HepG2 (cell line): ENCODE measurements around the gene ASB7. TPM values are rescaled to one million over a fixed set of nuclear protein-coding genes. Genes with fewer than 3 reads are reported as not detected.
"Not testable (repeated sequence)": the region's sequence is repeated elsewhere in the genome, so short reads cannot be mapped to it uniquely, and the experiment has no call there.

Source experiments
- ATAC-seq: fragments of 200-7000 bp; cut with Tn5 transposase; 3 replicates; pipeline ENCODE4 v1.9.1; 2020; ENCODE audit warnings: mild to moderate bottlenecking, moderate library complexity
- BruUV-seq: library from RNA; stranded (reverse); fragments of 400-500 nt; replicated peaks from 2 replicates; lab custom pipeline; 2021; lab: Mats Ljungman, UMichigan
- CTCF ChIA-PET: fragments of 300-600 bp; formaldehyde crosslinking; extraction: SDS; loops from one replicate; lab custom pipeline; 2021; ENCODE audit warnings: low total read pairs, inconsistent platforms, low intra/inter-chr PET ratio; lab: Yijun Ruan, JAX
- POLR2A ChIA-PET: fragments of 350-600 bp; sonication (Branson Sonifier 250); formaldehyde crosslinking; loops from one replicate; lab custom pipeline; 2020; ENCODE audit warnings: antibody characterized with exemption, inconsistent platforms; lab: Yijun Ruan, JAX
- DNase-seq: peaks from one replicate; pipeline ENCODE4 v3.0.0-alpha.2; 2015; ENCODE audit warnings: low spot score
- FAIRE-seq: peaks from 3 replicates; lab custom pipeline; 2011; peaks lifted over from hg19 to GRCh38; lab: Jason Lieb, UNC
- H2AFZ ChIP-seq: one replicate; pipeline ENCODE4 v1.6.1; 2011; ENCODE audit warnings: low read length, inconsistent platforms
- H3K27ac ChIP-seq: fragments of 300-600 bp; 3 replicates; pipeline ENCODE4 v1.8.0; 2011; ENCODE audit warnings: mixed run types, mild to moderate bottlenecking, mixed read lengths, low read length, inconsistent platforms; ENCODE audit not compliant: insufficient read depth; ENCODE audit errors: extremely low read length
- H3K27me3 ChIP-seq, 2 experiments: fragments of 200-600 bp in 1 of 2; 2 replicates in 1 of 2; 3 replicates in 1 of 2; pipeline versions ENCODE4 v1.6.0 to v1.8.0; 2011; ENCODE audit warnings: low read length in 2 of 2, mild to moderate bottlenecking in 2 of 2, moderate library complexity in 2 of 2, inconsistent platforms in 1 of 2; ENCODE audit not compliant: insufficient read depth in 2 of 2, control insufficient read depth in 1 of 2
- H3K36me3 ChIP-seq, 2 experiments: fragments of 200-600 bp in 1 of 2; replicated peaks in 1 of 2; 2 replicates in 1 of 2; 3 replicates in 1 of 2; pipeline versions ENCODE4 v1.5.1 to v1.8.0; 2011; ENCODE audit warnings: low read length in 2 of 2, inconsistent platforms in 1 of 2; ENCODE audit not compliant: insufficient read depth in 2 of 2, control insufficient read depth in 1 of 2
- H3K4me1 ChIP-seq: 2 replicates; pipeline ENCODE4 v1.5.1; 2012; ENCODE audit warnings: low read length, inconsistent platforms; ENCODE audit not compliant: insufficient read depth
- H3K4me2 ChIP-seq: 2 replicates; pipeline ENCODE4 v1.6.0; 2011; ENCODE audit warnings: low read depth, low read length, inconsistent platforms
- H3K4me3 ChIP-seq, 3 experiments: fragments of 200-600 bp in 1 of 3; sonication (generic), shearing (Covaris generic) in 1 of 3; replicated peaks in 1 of 3; 2 replicates each; pipeline ENCODE4 v1.5.1; 2011 to 2016; ENCODE audit warnings: low read length in 3 of 3, inconsistent platforms in 2 of 3, low read depth in 2 of 3, mild to moderate bottlenecking in 2 of 3, control low read depth in 1 of 3, mixed read lengths in 1 of 3; ENCODE audit not compliant: insufficient read depth in 1 of 3
- H3K79me2 ChIP-seq: one replicate; pipeline ENCODE4 v1.6.1; 2011; ENCODE audit warnings: low read length, inconsistent platforms; ENCODE audit not compliant: insufficient read depth
- H3K9ac ChIP-seq: 2 replicates; pipeline ENCODE4 v1.6.0; 2011; ENCODE audit warnings: mild to moderate bottlenecking, low read depth, low read length, inconsistent platforms; ENCODE audit not compliant: insufficient read depth
- H3K9me3 ChIP-seq: 2 replicates; pipeline ENCODE4 v1.5.1; 2012; ENCODE audit warnings: mild to moderate bottlenecking, low read length
- H4K20me1 ChIP-seq: 2 replicates; pipeline ENCODE4 v1.6.0; 2011; ENCODE audit warnings: inconsistent platforms, mild to moderate bottlenecking, low read length, moderate library complexity; ENCODE audit not compliant: insufficient read depth
- MEIS2 ChIP-seq: sonication (generic); formaldehyde crosslinking; IDR thresholded peaks from 2 replicates; pipeline ENCODE4 v1.9.0; 2021; ENCODE audit warnings: mild to moderate bottlenecking, missing genetic modification reagents
- NFE2 ChIP-seq: sonication (generic); formaldehyde crosslinking; IDR thresholded peaks from 2 replicates; pipeline ENCODE4 v1.4.0; 2020; ENCODE audit warnings: missing genetic modification reagents
- RFXANK ChIP-seq: IDR thresholded peaks from 2 replicates; pipeline ENCODE4 v1.6.1; 2016
- SETDB1 ChIP-seq: sonication (generic); formaldehyde crosslinking; IDR thresholded peaks from 2 replicates; pipeline ENCODE4 v1.5.1; 2020; ENCODE audit warnings: missing genetic modification reagents, mild to moderate bottlenecking, borderline replicate concordance
- SMAD1 ChIP-seq: sonication (generic); formaldehyde crosslinking; IDR thresholded peaks from 2 replicates; pipeline ENCODE4 v1.4.0; 2020; ENCODE audit warnings: missing genetic modification reagents, low read depth, mild to moderate bottlenecking, borderline replicate concordance
- SMC3 ChIP-seq: IDR thresholded peaks from 2 replicates; pipeline ENCODE4 v1.6.1; 2011; ENCODE audit warnings: low read length, improper control_type of control experiment
- TFDP2 ChIP-seq: sonication (generic); formaldehyde crosslinking; IDR thresholded peaks from 2 replicates; pipeline ENCODE4 v1.4.0; 2020; ENCODE audit warnings: missing genetic modification reagents
- TP53 ChIP-seq: sonication (generic); formaldehyde crosslinking; conservative IDR thresholded peaks from 2 replicates; pipeline ENCODE4 v1.4.0; 2020; ENCODE audit warnings: missing genetic modification reagents
- XRCC5 ChIP-seq: fragments of 200-400 bp; formaldehyde crosslinking; optimal IDR thresholded peaks from 2 replicates; pipeline ENCODE3; 2017; ENCODE audit warnings: mild to moderate bottlenecking, low read length
- ZFP36 ChIP-seq: fragments of 150-350 bp; IDR thresholded peaks from 2 replicates; pipeline ENCODE4 v1.6.1; 2018; ENCODE audit warnings: borderline replicate concordance, low read length, low read depth; ENCODE audit not compliant: partially characterized antibody
- ZNF280D ChIP-seq: sonication (generic); formaldehyde crosslinking; IDR thresholded peaks from 2 replicates; pipeline ENCODE4 v1.5.1; 2020; ENCODE audit warnings: mild to moderate bottlenecking, missing genetic modification reagents
- ZNF724P ChIP-seq: sonication (generic); formaldehyde crosslinking; IDR thresholded peaks from 2 replicates; pipeline ENCODE4 v1.8.0; 2022; ENCODE audit warnings: missing genetic modification reagents, borderline replicate concordance
- ZNF816 ChIP-seq: sonication (generic); formaldehyde crosslinking; IDR thresholded peaks from 2 replicates; pipeline ENCODE4 v1.8.0; 2022; ENCODE audit warnings: missing genetic modification reagents, mild to moderate bottlenecking, borderline replicate concordance
- WGBS: methylation state at CpG from one replicate; pipeline ENCODE4 v1.1.6; 2017; ENCODE audit warnings: low lambda C conversion rate; 5-methylcytosine and 5-hydroxymethylcytosine counted together
- in situ Hi-C: cut with HindIII; loops from 2 replicates; pipeline ENCODE4 v1.10.0; 2017; ENCODE audit warnings: low pct_unique_long_range_greater_than_20kb; ENCODE audit not compliant: extremely low pct_ligation_motif_present
- intact Hi-C: fragments of 100-400 bp; cut with micrococcal nuclease; formaldehyde crosslinking; loops from one replicate; pipeline ENCODE4 v1.10.0; 2022; ENCODE audit not compliant: unreplicated experiment
- polyA plus RNA-seq, 8 experiments: library from polyadenylated mRNA; depleted of rRNA in 3 of 8; stranded (reverse) in 7 of 8; unstranded in 1 of 8; fragments of >200 nt; fragmentation: Illumina TruSeq in 4 of 8; extraction: Trizol in 4 of 8; gene quantifications; 2 replicates each; pipeline versions ENCODE4 v1.2.1 to v1.2.3, GENCODE V29; 2011 to 2016; ENCODE audit warnings: low read depth in 4 of 8, missing spikeins in 1 of 8, mixed read lengths in 1 of 8; ENCODE audit not compliant: insufficient read depth in 1 of 8
- total RNA-seq, 5 experiments: library from RNA; depleted of rRNA; stranded (reverse); fragments of >200 nt; fragmentation: Illumina TruSeq; extraction: Trizol; gene quantifications; 2 replicates each; pipeline ENCODE4 v1.2.3, GENCODE V29; 2016; ENCODE audit warnings: low read depth in 1 of 5

Gene ASB7
- total and polyA plus RNA-seq, 2 of the 13 experiments (the other 11 are each of a cell fraction or from before 2014, with no cell fraction given), result 7.7 to 12.1 TPM

DNA sequence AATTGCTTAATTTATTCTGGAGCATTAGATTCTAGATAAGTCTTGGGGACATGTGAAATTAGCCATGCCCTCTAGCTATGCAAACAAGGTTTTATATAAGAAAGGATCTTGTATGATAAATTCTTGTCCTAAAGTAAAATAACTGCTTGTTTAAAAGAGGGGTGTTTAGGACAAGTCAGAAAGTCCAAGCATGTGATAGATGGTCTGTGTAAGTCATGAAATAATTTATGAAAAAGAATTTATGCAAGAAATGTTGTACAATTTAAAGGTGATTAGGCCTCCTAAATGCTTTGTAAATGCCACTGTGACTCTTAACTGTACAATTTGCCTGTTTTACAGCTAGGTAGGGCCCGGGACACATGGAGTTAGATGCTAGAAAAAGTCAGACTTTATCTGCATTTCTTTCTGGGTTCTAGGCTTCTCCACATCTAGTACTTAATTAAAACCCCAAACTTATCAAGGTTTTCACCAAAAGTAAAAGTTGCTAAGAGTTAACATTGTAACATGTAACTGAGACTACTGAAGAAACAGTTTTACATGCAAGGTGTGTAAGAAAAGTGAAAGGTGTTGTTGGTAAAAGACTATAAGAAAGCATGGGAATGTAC lies 13.6 kb upstream of the ASB7 start:
- H3K36me3 ChIP-seq, result no peaks in the 10 kb centered on the region
- H2AFZ ChIP-seq, result no peak overlapping the region
- H3K4me1 ChIP-seq, result no peaks in the 10 kb centered on the region
- 84% methylated on average over 1 of the region's 1 CpG for WGBS
- H3K27me3 ChIP-seq, result no peaks in the 10 kb centered on the region
- BruUV-seq, result no TSS peak
- in situ Hi-C loops (no loop called here), intact Hi-C loops (no loop called here)
- POLR2A ChIA-PET, result no interaction called here
- DNase-seq (no peak), ATAC-seq (no peak), FAIRE-seq (no peak)
- H4K20me1 ChIP-seq, result no peaks in the 10 kb centered on the region
- CTCF ChIA-PET, result no interaction called here
- no peak overlapping the region for H3K4me2 ChIP-seq
- peaks cover 15% of the 10 kb centered on the region for H3K79me2 ChIP-seq
- H3K4me3 ChIP-seq, result no peak overlapping the region
- no peak for TF ChIP-seq RFXANK (CRISPR knock-in tag)
- no peak for TF ChIP-seq SMAD1 (CRISPR knock-in tag)
- peak; percentile 89 for TF ChIP-seq ZFP36
- no peak for TF ChIP-seq SMC3
- TF ChIP-seq SETDB1, result no peak
- TF ChIP-seq ZNF724P (CRISPR knock-in tag), result peak; percentile 99
- TF ChIP-seq ZNF280D, result peak; percentile 68; the same call in 1 of the 2 replicates
- TF ChIP-seq MEIS2 (CRISPR knock-in tag), result no peak
- TF ChIP-seq TP53 (CRISPR knock-in tag), result no peak
- TF ChIP-seq ZNF816 (CRISPR knock-in tag), result no peak
- no peak for TF ChIP-seq TFDP2 (CRISPR knock-in tag)
- TF ChIP-seq NFE2 (CRISPR knock-in tag), result no peak
- TF ChIP-seq XRCC5, result no peak
- no peak overlapping the region for H3K9ac ChIP-seq
- H3K9me3 ChIP-seq, result peaks cover 37% of the 10 kb centered on the region
- no peak overlapping the region for H3K27ac ChIP-seq

GRCh38 chr15:100591163-100591562 lies 11.2 kb upstream of the ASB7 start:
- H3K27ac ChIP-seq, H3K4me3 ChIP-seq, BruUV-seq, H3K4me2 ChIP-seq, H3K9ac ChIP-seq, FAIRE-seq, CTCF ChIA-PET, H3K36me3 ChIP-seq, DNase-seq, intact Hi-C loops, in situ Hi-C loops, POLR2A ChIA-PET, H4K20me1 ChIP-seq, H2AFZ ChIP-seq, H3K4me1 ChIP-seq, H3K27me3 ChIP-seq, ATAC-seq: not testable (repeated sequence)
- peaks cover 23% of the 10 kb centered on the region for H3K79me2 ChIP-seq
- 96% methylated on average over 2 of the region's 2 CpGs for WGBS
- peaks cover 37% of the 10 kb centered on the region for H3K9me3 ChIP-seq
